ENCODE data around the gene FOXK1.
A peak's percentile ranks its signal among the peaks of the same experiment; 100 is the strongest.
"Not testable (repeated sequence)": the region's sequence is repeated elsewhere in the genome, so short reads cannot be mapped to it uniquely, and the experiment has no call there.

FOXK1 gene

GRCh38 chr7:4800926-4801838, 119.1 kb downstream of the FOXK1 start:
- Mint-ChIP-seq H3K36me3 (ENCODE audit: low read depth) (no peaks in the 10 kb centered on the region), H3K27ac (no peak overlapping the region), H3K4me1 (ENCODE audit: low read depth) (no peaks in the 10 kb centered on the region), H3K9me3 (no peaks in the 10 kb centered on the region), H3K27me3 (no peaks in the 10 kb centered on the region), H3K4me3 (no peak overlapping the region)
- DNase-seq, result no peak

DNA sequence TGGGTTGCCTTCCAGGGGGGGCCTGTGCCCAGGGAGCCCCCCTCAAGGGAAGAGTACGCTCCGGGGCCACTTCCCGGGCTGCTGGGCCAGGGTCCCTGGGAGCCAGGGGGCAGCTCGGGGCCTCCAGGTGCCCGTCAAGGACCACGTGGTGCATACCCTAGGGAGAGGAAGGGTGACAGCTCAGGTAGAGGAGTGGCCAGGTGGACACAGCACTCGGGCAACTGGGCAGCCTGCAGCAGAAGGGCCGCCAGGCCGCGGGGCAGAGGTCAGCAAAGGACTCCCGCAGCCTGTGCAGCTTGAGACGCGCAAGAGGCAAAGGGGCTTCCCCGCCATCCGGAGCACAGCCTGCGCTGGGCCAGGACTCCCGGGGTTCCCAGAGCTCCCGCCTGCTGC, 119.7 kb downstream of the FOXK1 start:
- H3K4me1 Mint-ChIP-seq (ENCODE audit: low read depth), result no peaks in the 10 kb centered on the region
- H3K4me3 Mint-ChIP-seq, result no peak overlapping the region
- H3K27me3 Mint-ChIP-seq, result peaks cover 1% of the 10 kb centered on the region
- DNase-seq, result no peak
- H3K36me3 Mint-ChIP-seq (ENCODE audit: low read depth), result no peaks in the 10 kb centered on the region
- no peaks in the 10 kb centered on the region for H3K9me3 Mint-ChIP-seq
- H3K27ac Mint-ChIP-seq, result no peak overlapping the region

- not testable (repeated sequence) for DNase-seq, H3K27me3 Mint-ChIP-seq
Measured at GRCh38 chr7:4802577-4802976, 120.5 kb downstream of the FOXK1 start.

DNA sequence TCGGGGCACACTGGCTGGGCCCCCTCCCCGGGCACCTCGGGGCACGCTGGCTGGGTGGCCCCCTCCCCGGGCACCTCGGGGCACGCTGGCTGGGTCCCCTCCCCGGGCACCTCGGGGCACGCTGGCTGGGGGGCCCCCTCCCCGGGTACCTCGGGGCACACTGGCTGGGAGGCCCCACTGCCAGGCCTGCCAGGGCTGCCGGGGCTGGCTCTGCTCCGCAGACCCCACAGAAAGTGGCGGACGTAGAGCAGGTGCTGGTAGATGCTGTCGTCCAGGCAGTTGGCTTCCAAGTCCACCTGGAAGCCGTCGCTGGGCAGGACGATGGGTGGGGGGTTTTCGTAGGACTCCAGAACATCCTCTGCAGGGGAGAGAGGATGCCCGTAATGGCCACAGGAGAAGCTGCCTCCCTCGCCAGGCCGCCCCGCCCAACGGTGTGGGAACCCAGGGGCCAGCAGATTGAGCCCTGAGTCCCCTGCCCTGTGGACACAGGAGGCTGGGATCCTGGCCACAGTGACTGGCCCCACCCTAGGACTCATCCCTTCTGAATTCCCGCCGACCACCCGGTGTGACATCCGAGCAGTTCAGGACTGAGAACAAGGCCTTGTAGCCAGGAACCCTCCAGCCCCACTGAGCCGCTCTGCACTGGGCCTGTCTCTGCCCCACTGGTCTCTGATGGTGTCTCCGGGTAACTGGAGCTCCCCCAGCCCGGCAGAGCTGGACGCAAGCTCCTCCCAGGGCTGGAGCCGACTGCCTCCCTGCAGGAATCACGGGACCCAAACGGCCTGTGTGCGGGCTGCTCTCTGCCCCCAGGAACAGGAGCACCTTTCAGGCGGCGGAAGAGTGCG, 121.5 kb downstream of the FOXK1 start:
- peaks cover 4% of the 10 kb centered on the region for H3K27me3 Mint-ChIP-seq

More at GRCh38 chr7:4802577-4802976, 120.5 kb downstream of the FOXK1 start:
- not testable (repeated sequence) for H3K4me3 Mint-ChIP-seq; H3K27ac Mint-ChIP-seq; H3K9me3 Mint-ChIP-seq; H3K36me3 Mint-ChIP-seq (ENCODE audit: low read depth); H3K4me1 Mint-ChIP-seq (ENCODE audit: low read depth)

GRCh38 chr7:4805110-4805983, 123.3 kb downstream of the FOXK1 start:
- H3K27me3 Mint-ChIP-seq, result peaks cover 10% of the 10 kb centered on the region
- H3K4me3 Mint-ChIP-seq, result no peak overlapping the region
- no peak for DNase-seq
- H3K9me3 Mint-ChIP-seq, result no peaks in the 10 kb centered on the region
- no peaks in the 10 kb centered on the region for H3K36me3 Mint-ChIP-seq (ENCODE audit: low read depth)
- H3K27ac Mint-ChIP-seq, result no peak overlapping the region
- H3K4me1 Mint-ChIP-seq (ENCODE audit: low read depth), result peaks cover 5% of the 10 kb centered on the region

More for the DNA sequence above, 121.5 kb downstream of the FOXK1 start:
- no peak overlapping the region for H3K4me3 Mint-ChIP-seq
- no peaks in the 10 kb centered on the region for H3K4me1 Mint-ChIP-seq (ENCODE audit: low read depth)
- no peaks in the 10 kb centered on the region for H3K36me3 Mint-ChIP-seq (ENCODE audit: low read depth)
- DNase-seq, result no peak
- no peaks in the 10 kb centered on the region for H3K9me3 Mint-ChIP-seq
- H3K27ac Mint-ChIP-seq, result no peak overlapping the region

DNA sequence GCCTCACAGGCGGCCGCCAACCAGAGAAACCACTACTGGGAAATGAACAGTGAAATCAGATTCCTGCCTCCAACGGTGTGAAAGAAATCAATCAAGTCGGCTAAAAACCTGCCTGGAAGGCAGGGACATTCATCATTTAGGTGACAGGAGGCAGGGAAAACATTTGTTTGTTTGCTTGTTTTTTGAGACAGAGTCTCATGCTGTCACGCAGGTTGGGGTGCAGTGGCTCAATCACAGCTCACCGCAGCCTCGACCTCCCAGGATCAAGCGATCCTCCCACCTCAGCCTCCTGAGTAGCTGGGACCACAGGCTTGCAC, 123.8 kb downstream of the FOXK1 start:
- H3K4me1 Mint-ChIP-seq (ENCODE audit: low read depth), result peaks cover 5% of the 10 kb centered on the region
- H3K9me3 Mint-ChIP-seq, result no peaks in the 10 kb centered on the region
- peaks cover 13% of the 10 kb centered on the region for H3K27me3 Mint-ChIP-seq
- H3K4me3 Mint-ChIP-seq, result no peak overlapping the region
- DNase-seq, result no peak
- no peak overlapping the region for H3K27ac Mint-ChIP-seq
- no peaks in the 10 kb centered on the region for H3K36me3 Mint-ChIP-seq (ENCODE audit: low read depth)

DNA sequence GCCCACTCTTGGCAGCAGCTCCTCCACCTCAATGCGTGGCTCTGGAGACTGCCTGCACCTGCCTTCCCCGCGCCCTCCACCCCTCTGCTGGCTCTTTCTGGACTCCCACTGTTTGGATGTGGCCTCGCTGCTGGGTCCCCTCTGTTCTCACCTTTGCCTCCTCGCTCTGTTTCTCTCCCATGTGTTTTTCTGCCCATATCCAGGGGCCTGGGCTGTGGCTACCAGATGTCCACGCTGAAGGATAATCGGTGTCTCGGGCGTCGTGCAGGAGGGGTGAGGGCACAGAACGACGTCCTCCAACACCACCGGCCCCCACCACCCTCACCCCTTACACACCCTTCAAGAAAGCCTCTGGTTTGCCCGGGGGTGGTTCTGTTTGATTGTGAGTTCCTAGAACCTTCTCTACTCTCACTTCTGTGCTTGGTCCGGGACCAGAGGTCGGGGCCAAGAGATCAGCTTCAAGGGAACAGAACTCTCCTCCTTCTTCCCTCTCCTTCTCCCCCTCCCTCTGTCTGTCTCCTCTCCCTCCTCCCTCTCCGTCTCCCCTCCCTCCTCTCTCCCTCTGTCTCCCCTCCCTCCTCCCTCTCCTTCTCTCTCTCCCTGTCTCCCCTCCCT, 125.0 kb downstream of the FOXK1 start:
- Mint-ChIP-seq H3K9me3 (no peaks in the 10 kb centered on the region), H3K4me1 (ENCODE audit: low read depth) (peaks cover 5% of the 10 kb centered on the region), H3K4me3 (no peak overlapping the region), H3K27ac (no peak overlapping the region), H3K27me3 (peaks cover 17% of the 10 kb centered on the region), H3K36me3 (ENCODE audit: low read depth) (no peaks in the 10 kb centered on the region)
- DNase-seq, result no peak

- no peak overlapping the region for H3K4me3 Mint-ChIP-seq
- H3K4me1 Mint-ChIP-seq (ENCODE audit: low read depth), result peaks cover 5% of the 10 kb centered on the region
- H3K9me3 Mint-ChIP-seq, result no peaks in the 10 kb centered on the region
- H3K27ac Mint-ChIP-seq, result no peak overlapping the region
- no peak for DNase-seq
- no peaks in the 10 kb centered on the region for H3K36me3 Mint-ChIP-seq (ENCODE audit: low read depth)
- peaks cover 19% of the 10 kb centered on the region for H3K27me3 Mint-ChIP-seq
Measured at GRCh38 chr7:4807598-4808016, 125.5 kb downstream of the FOXK1 start.

DNA sequence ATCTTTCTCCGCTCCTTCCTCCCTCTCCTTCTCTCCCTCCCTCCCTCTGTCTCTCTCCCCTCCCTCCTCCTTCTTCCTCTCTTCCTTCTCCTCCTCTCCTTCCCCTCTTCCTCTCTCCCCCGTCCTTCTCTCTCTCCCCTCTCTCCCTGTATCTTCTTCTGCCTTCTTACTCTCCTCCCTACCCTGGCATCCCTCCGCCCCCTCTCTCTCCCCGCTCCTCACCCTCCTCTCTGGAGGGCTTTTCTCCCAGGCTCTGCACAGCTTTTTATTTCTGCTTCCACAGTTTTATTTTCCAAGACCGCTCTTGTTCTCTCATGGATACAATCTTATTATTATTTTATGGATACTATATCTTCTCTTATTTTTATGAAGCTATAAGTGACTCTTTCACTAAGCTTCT, 125.9 kb downstream of the FOXK1 start:
- DNase-seq, result no peak
- Mint-ChIP-seq H3K4me1 (ENCODE audit: low read depth) (peaks cover 5% of the 10 kb centered on the region), H3K27me3 (peaks cover 21% of the 10 kb centered on the region), H3K4me3 (no peak overlapping the region), H3K9me3 (no peaks in the 10 kb centered on the region), H3K36me3 (ENCODE audit: low read depth) (no peaks in the 10 kb centered on the region), H3K27ac (no peak overlapping the region)

DNA sequence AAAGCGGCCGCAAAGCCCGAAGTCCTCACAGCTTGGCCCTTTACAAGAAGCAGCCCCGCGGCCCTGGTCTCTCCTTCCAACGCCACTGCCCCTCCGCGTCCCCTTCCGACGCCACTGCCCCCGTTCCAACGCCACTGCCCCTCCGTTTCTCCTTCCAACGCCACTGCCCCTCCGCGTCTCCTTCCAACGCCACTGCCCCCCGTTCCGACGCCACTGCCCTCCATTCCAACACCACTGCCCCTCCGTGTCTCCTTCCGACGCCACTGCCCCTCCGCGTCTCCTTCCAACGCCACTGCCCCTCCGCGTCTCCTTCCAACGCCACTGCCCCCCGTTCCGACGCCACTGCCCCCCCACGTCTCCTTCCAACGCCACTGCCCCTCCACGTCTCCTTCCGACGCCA, 126.5 kb downstream of the FOXK1 start:
- no peak for DNase-seq
- Mint-ChIP-seq H3K27ac (no peak overlapping the region), H3K4me1 (ENCODE audit: low read depth) (peaks cover 5% of the 10 kb centered on the region), H3K36me3 (ENCODE audit: low read depth) (no peaks in the 10 kb centered on the region), H3K4me3 (no peak overlapping the region), H3K27me3 (peaks cover 26% of the 10 kb centered on the region), H3K9me3 (no peaks in the 10 kb centered on the region)

GRCh38 chr7:4809091-4809591, 127.0 kb downstream of the FOXK1 start:
- H3K9me3 Mint-ChIP-seq, result no peaks in the 10 kb centered on the region
- H3K27ac Mint-ChIP-seq, result no peak overlapping the region
- no peaks in the 10 kb centered on the region for H3K36me3 Mint-ChIP-seq (ENCODE audit: low read depth)
- DNase-seq, result peak; percentile 50
- H3K4me3 Mint-ChIP-seq, result peak overlapping the region; percentile 57
- peaks cover 32% of the 10 kb centered on the region for H3K27me3 Mint-ChIP-seq
- H3K4me1 Mint-ChIP-seq (ENCODE audit: low read depth), result peaks cover 5% of the 10 kb centered on the region

DNA sequence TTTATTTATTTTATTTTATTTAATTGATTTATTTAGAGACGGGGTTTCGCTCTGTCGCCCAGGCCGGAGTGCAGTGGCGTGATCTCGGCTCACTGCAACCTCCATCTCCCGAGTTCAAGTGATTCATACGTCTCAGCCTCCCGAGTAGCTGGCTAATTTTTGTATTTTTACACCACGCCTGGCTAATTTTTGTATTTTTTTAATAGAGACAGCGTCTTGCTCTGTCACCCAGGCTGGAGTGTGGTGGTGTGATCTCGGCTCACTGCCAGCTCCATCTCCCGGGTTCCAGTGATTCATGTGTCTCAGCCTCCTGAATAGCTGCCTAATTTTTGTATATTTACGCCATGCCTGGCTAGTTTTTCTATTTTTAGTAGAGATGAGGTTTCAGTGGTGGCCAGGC, 127.6 kb downstream of the FOXK1 start:
- H3K4me1 Mint-ChIP-seq (ENCODE audit: low read depth), result peaks cover 5% of the 10 kb centered on the region
- H3K4me3 Mint-ChIP-seq, result no peak overlapping the region
- peaks cover 37% of the 10 kb centered on the region for H3K27me3 Mint-ChIP-seq
- DNase-seq, result no peak
- no peaks in the 10 kb centered on the region for H3K36me3 Mint-ChIP-seq (ENCODE audit: low read depth)
- no peaks in the 10 kb centered on the region for H3K9me3 Mint-ChIP-seq
- no peak overlapping the region for H3K27ac Mint-ChIP-seq

DNA sequence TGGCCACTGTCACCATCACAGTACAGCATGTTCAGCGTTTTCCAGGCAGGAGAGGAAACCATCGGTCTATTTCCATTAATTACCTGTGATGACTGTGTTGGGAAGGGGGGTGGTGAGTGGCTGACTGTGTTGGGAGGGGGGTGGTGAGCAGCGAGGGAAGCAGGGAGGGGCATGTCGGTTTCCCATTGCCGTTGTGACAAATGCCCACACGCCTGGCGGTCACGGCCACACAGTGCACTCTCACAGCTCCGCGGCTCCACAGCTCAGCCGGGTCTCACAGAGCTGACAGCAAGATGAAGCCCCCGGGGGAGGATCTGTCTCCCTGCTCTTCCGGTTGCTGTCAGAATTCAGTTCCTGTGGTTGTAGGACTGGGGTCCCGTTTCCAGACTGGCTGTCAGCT, 132.3 kb downstream of the FOXK1 start:
- H3K27ac Mint-ChIP-seq, result no peak overlapping the region

DNA sequence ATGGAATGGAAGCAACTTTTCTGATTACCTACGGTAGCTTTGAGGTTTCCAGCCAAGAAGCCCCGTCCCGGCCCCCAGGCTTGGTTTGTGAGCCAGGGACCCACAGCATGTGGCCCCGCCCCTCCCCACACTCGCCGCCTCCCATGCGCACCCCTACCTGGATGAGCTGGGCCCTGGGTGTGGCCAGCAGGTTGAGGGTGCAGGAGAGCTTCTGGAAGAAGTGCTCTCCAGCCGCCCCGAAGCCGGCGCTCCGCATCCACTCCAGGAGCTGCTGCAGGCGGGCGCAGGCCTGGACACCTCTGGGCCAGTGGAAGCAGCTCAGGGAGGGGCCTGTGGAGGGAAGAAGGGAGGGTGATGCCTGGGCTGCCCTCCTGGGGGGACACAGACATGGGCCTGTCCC, 133.0 kb downstream of the FOXK1 start:
- Mint-ChIP-seq H3K9me3 (no peaks in the 10 kb centered on the region), H3K36me3 (ENCODE audit: low read depth) (no peaks in the 10 kb centered on the region), H3K27ac (no peak overlapping the region), H3K4me3 (no peak overlapping the region), H3K4me1 (ENCODE audit: low read depth) (peaks cover 3% of the 10 kb centered on the region), H3K27me3 (peaks cover 48% of the 10 kb centered on the region)
- DNase-seq, result no peak

More for the DNA sequence above, 132.3 kb downstream of the FOXK1 start:
- Mint-ChIP-seq H3K4me3 (no peak overlapping the region), H3K27me3 (peaks cover 44% of the 10 kb centered on the region), H3K4me1 (ENCODE audit: low read depth) (peaks cover 3% of the 10 kb centered on the region), H3K9me3 (no peaks in the 10 kb centered on the region), H3K36me3 (ENCODE audit: low read depth) (no peaks in the 10 kb centered on the region)
- DNase-seq, result no peak
